B cell (primary cell): ENCODE measurements around the gene ZNF746. TPM values are rescaled to one million over a fixed set of nuclear protein-coding genes. Genes with fewer than 3 reads are reported as not detected.
"Not testable (repeated sequence)": the region's sequence is repeated elsewhere in the genome, so short reads cannot be mapped to it uniquely, and the experiment has no call there.

Experiments used
- ATAC-seq: fragments of 200-7000 bp; cut with Tn5 transposase; one replicate; pipeline ENCODE4 v1.10.0; 2021; ENCODE audit warnings: low read depth, mild to moderate bottlenecking, moderate number of reproducible peaks, moderate library complexity
- CTCF ChIA-PET: fragments of 350-600 bp; sonication (Branson Sonifier 250); formaldehyde crosslinking; loops from one replicate; lab custom pipeline; 2021; ENCODE audit warnings: antibody characterized with exemption, inconsistent platforms; lab: Charles Lee
- POLR2A ChIA-PET: fragments of 350-600 bp; sonication (Branson Sonifier 250); formaldehyde crosslinking; loops from one replicate; lab custom pipeline; 2021; ENCODE audit warnings: antibody characterized with exemption; lab: Charles Lee
- DNase-seq: peaks from one replicate; pipeline ENCODE4 v3.0.0; 2013
- H2AFZ ChIP-seq: 2 replicates; pipeline ENCODE4 v1.6.1; 2012; ENCODE audit warnings: mild to moderate bottlenecking, low read depth, low read length; ENCODE audit not compliant: insufficient read depth, poor library complexity, severe bottlenecking
- H3K27ac ChIP-seq, 2 donors: 1 replicate in 1 of 2; 2 replicates in 1 of 2; pipeline ENCODE4 v1.5.1; 2012 to 2013; ENCODE audit warnings: low read length in 2 of 2, mild to moderate bottlenecking in 2 of 2, moderate library complexity in 1 of 2
- H3K27me3 ChIP-seq, 4 experiments: fragments of 200-600 bp in 1 of 4; sonication (generic) in 1 of 4; replicated peaks in 1 of 4; 1 replicate in 2 of 4; 2 replicates in 2 of 4; pipeline versions ENCODE4 v1.6.1 to v1.7.0; 2013 to 2016; ENCODE audit warnings: low read length in 3 of 4, mild to moderate bottlenecking in 2 of 4, mixed read lengths in 1 of 4, moderate library complexity in 1 of 4; ENCODE audit not compliant: insufficient read depth in 4 of 4, control insufficient read depth in 3 of 4; ENCODE audit errors: control extremely low read depth in 1 of 4
- H3K36me3 ChIP-seq, 2 experiments: replicated peaks in 1 of 2; 1 replicate in 1 of 2; 2 replicates in 1 of 2; pipeline versions ENCODE4 v1.6.1 to v1.7.1; 2013; ENCODE audit warnings: low read length in 1 of 2; ENCODE audit not compliant: insufficient read depth in 2 of 2, control insufficient read depth in 1 of 2; ENCODE audit errors: control extremely low read depth in 1 of 2, extremely low read depth in 1 of 2
- H3K4me1 ChIP-seq, 2 donors: fragments of 200-600 bp in 1 of 2; sonication (generic) in 1 of 2; 1 replicate in 1 of 2; 2 replicates in 1 of 2; pipeline versions ENCODE4 v1.5.1 to v1.6.1; 2013 to 2017; ENCODE audit warnings: low read length in 2 of 2; ENCODE audit not compliant: control insufficient read depth in 2 of 2, insufficient read depth in 2 of 2
- H3K4me2 ChIP-seq: replicated peaks from 2 replicates; pipeline ENCODE3; 2012; ENCODE audit warnings: mild to moderate bottlenecking, low read depth, low read length; ENCODE audit not compliant: poor library complexity, severe bottlenecking
- H3K4me3 ChIP-seq, 5 experiments: fragments of 200-600 bp in 1 of 5; sonication (generic) in 1 of 5; 1 replicate in 3 of 5; 2 replicates in 2 of 5; pipeline versions ENCODE4 v1.5.1 to v1.7.0; 2011 to 2016; ENCODE audit warnings: low read length in 4 of 5, mild to moderate bottlenecking in 4 of 5, low read depth in 2 of 5, control low read depth in 1 of 5, moderate library complexity in 1 of 5; ENCODE audit not compliant: insufficient read depth in 1 of 5; ENCODE audit errors: control extremely low read depth in 1 of 5, extremely low read depth in 1 of 5
- H3K79me2 ChIP-seq: fragments of 200-600 bp; sonication (generic); one replicate; pipeline ENCODE4 v1.6.0; 2016; ENCODE audit warnings: low read length; ENCODE audit not compliant: control insufficient read depth, insufficient read depth
- H3K9ac ChIP-seq: fragments of 200-600 bp; sonication (generic); 2 replicates; pipeline ENCODE4 v1.6.1; 2017; ENCODE audit warnings: mild to moderate bottlenecking, low read length, moderate library complexity
- H3K9me3 ChIP-seq, 3 donors: one replicate each; pipeline versions ENCODE4 v1.6.1 to v1.7.1; 2013; ENCODE audit warnings: low read length in 2 of 3; ENCODE audit not compliant: control insufficient read depth in 2 of 3, insufficient read depth in 1 of 3; ENCODE audit errors: control extremely low read depth in 1 of 3
- H4K20me1 ChIP-seq: 2 replicates; pipeline ENCODE4 v1.6.0; 2012; ENCODE audit warnings: mild to moderate bottlenecking, low read length; ENCODE audit not compliant: insufficient read depth, control insufficient read depth, poor library complexity, severe bottlenecking
- H3K27ac Mint-ChIP-seq: one replicate; pipeline ENCODE4 v1.8.0; 2021; ENCODE audit warnings: mixed read lengths
- H3K27me3 Mint-ChIP-seq: one replicate; pipeline ENCODE4 v1.8.0; 2021; ENCODE audit warnings: mixed read lengths
- H3K4me1 Mint-ChIP-seq: one replicate; pipeline ENCODE4 v1.8.0; 2021; ENCODE audit warnings: mixed read lengths
- H3K4me3 Mint-ChIP-seq: one replicate; pipeline ENCODE4 v1.8.0; 2021; ENCODE audit warnings: mixed read lengths
- H3K9me3 Mint-ChIP-seq: one replicate; pipeline ENCODE4 v1.8.0; 2022; ENCODE audit warnings: mixed read lengths; ENCODE audit not compliant: insufficient read depth
- CTCF ChIP-seq: fragments of 200-600 bp; IDR thresholded peaks from one replicate; pipeline ENCODE4 v1.8.0; 2022; ENCODE audit warnings: antibody characterized with exemption, mild to moderate bottlenecking
- EZH2 ChIP-seq: IDR thresholded peaks from 2 replicates; pipeline ENCODE4 v1.6.1; 2012; ENCODE audit warnings: borderline replicate concordance, low read depth, mild to moderate bottlenecking, moderate library complexity, low read length; ENCODE audit not compliant: insufficient read depth, poor library complexity, severe bottlenecking
- WGBS: methylation state at CpG from one replicate; pipeline ENCODE4 v1.1.5; 2013; ENCODE audit warnings: missing lambda C conversion rate; ENCODE audit not compliant: insufficient coverage; 5-methylcytosine and 5-hydroxymethylcytosine counted together
- intact Hi-C: fragments of 100-400 bp; cut with micrococcal nuclease; formaldehyde crosslinking; loops from one replicate; pipeline ENCODE4 v1.10.0; 2022
- polyA plus RNA-seq: library from polyadenylated mRNA; depleted of rRNA; stranded (reverse); fragments of >200 nt; gene quantifications from 2 replicates; pipeline ENCODE4 v1.2.3, GENCODE V29; 2012
- total RNA-seq, 2 donors: library from RNA; stranded (reverse); fragments of 120-200 nt in 1 of 2; gene quantifications; 1 replicate in 1 of 2; 2 replicates in 1 of 2; pipeline versions ENCODE4 v1.2.3 to v1.2.4, GENCODE V29; 2013 to 2022

ZNF746 gene
- total and polyA plus RNA-seq, 2 donors (not counting 1 experiment from before 2014, with no cell fraction given), result 15.6 to 30.4 TPM

GRCh38 chr7:149449897-149450296 is 47.7 kb downstream of the ZNF746 start:
- H2AFZ ChIP-seq, result no peak overlapping the region
- DNase-seq (no peak), ATAC-seq (no peak)
- no peaks in the 10 kb centered on the region for H3K4me1 Mint-ChIP-seq
- H3K4me3 ChIP-seq, result no peak overlapping the region
- H3K27me3 ChIP-seq, result no peaks in the 10 kb centered on the region
- H4K20me1 ChIP-seq, result no peaks in the 10 kb centered on the region
- H3K4me1 ChIP-seq, result no peaks in the 10 kb centered on the region
- no peaks in the 10 kb centered on the region for H3K9me3 ChIP-seq
- peaks cover 0 to 67% of the 10 kb centered on the region in 2 experiments for H3K36me3 ChIP-seq
- H3K9ac ChIP-seq, result no peak overlapping the region
- no peaks in the 10 kb centered on the region for H3K27me3 Mint-ChIP-seq
- H3K4me2 ChIP-seq, result no peak overlapping the region
- WGBS, result 100% methylated on average over 6 of the region's 6 CpGs
- no peak overlapping the region for H3K27ac Mint-ChIP-seq
- H3K9me3 Mint-ChIP-seq, result no peaks in the 10 kb centered on the region
- POLR2A ChIA-PET, result no interaction called here
- no peak overlapping the region for H3K4me3 Mint-ChIP-seq
- intact Hi-C loops, result no loop called here
- peaks cover 4% of the 10 kb centered on the region for H3K79me2 ChIP-seq
- TF ChIP-seq EZH2 (no peak), CTCF (no peak)
- CTCF ChIA-PET, result no interaction called here
- no peak overlapping the region for H3K27ac ChIP-seq

GRCh38 chr7:149448961-149449360 is 48.6 kb downstream of the ZNF746 start:
- Mint-ChIP-seq H3K4me3 (no peak overlapping the region), H3K4me1 (no peaks in the 10 kb centered on the region), H3K27ac (no peak overlapping the region), H3K9me3 (no peaks in the 10 kb centered on the region), H3K27me3 (no peaks in the 10 kb centered on the region)
- H3K79me2 ChIP-seq, result no peaks in the 10 kb centered on the region
- POLR2A ChIA-PET, result no interaction called here
- H2AFZ ChIP-seq, result no peak overlapping the region
- no peak overlapping the region for H3K9ac ChIP-seq
- H3K4me2 ChIP-seq, result no peak overlapping the region
- peaks cover 0 to 59% of the 10 kb centered on the region in 2 experiments for H3K36me3 ChIP-seq
- WGBS, result 100% methylated on average over 8 of the region's 8 CpGs
- H4K20me1 ChIP-seq, result no peaks in the 10 kb centered on the region
- CTCF ChIA-PET, result no interaction called here
- H3K27ac ChIP-seq, result no peak overlapping the region
- no peak overlapping the region for H3K4me3 ChIP-seq
- no peak for DNase-seq
- H3K4me1 ChIP-seq, result no peaks in the 10 kb centered on the region
- ATAC-seq, result no peak
- intact Hi-C loops, result no loop called here
- TF ChIP-seq CTCF (no peak), EZH2 (no peak)
- no peaks in the 10 kb centered on the region for H3K9me3 ChIP-seq
- H3K27me3 ChIP-seq, result no peaks in the 10 kb centered on the region

- H3K4me2 ChIP-seq, H3K27me3 ChIP-seq, H3K27ac ChIP-seq, H3K9me3 Mint-ChIP-seq, POLR2A ChIA-PET, H3K4me3 Mint-ChIP-seq, ATAC-seq, H3K9me3 ChIP-seq, H2AFZ ChIP-seq, DNase-seq, H3K9ac ChIP-seq, H3K79me2 ChIP-seq, H3K4me1 ChIP-seq, H3K27ac Mint-ChIP-seq, CTCF ChIA-PET, H4K20me1 ChIP-seq, H3K4me3 ChIP-seq, H3K27me3 Mint-ChIP-seq, intact Hi-C loops, H3K4me1 Mint-ChIP-seq: not testable (repeated sequence)
- H3K36me3 ChIP-seq, result peaks cover 0 to 52% of the 10 kb centered on the region in 2 experiments
- 94% methylated on average over 3 of the region's 11 CpGs for WGBS
Observed at GRCh38 chr7:149446026-149446425, 51.6 kb downstream of the ZNF746 start.
